Activated CD8-positive, alpha-beta memory T cell treated with anti-CD3 and anti-CD28 coated beads, Interleukin-2, amount 50 U/mL, for 24 hours (primary cell): Measurements from ENCODE around the gene S100A16.
A peak's percentile ranks its signal among the peaks of the same experiment; 100 is the strongest.

Source experiments
- DNase-seq: peaks from one replicate; pipeline ENCODE4 v3.0.0-alpha.2; 2020; ENCODE audit errors: extremely low read depth

Gene S100A16

DNA sequence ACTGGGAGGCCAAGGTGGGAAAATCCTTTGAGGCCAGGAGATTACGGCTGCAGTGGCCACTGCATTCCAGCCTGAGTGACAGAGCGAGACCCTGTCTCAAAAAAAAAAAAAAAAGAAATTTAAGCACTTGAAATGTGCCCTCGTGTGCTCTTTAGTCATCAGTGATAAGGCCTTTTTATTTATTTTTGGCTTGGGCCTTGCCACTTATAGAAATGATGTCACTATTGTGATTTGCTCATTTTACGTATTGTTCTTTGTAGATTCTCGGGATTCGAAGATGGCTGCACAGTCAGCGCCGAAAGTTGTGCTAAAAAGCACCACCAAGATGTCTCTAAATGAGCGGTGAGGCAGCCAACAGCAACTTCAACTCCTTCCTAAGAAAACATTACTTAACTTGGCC is 23.4 kb upstream of the S100A16 start:
- no peak for DNase-seq

GRCh38 chr1:153635872-153636271 is 22.9 kb upstream of the S100A16 start:
- no peak for DNase-seq

- DNase-seq = peak; percentile 93
These were observed 21.1 kb upstream of the S100A16 start, which contains the start of gene CHTOP for GRCh38 chr1:153633754-153634665. Gene CHTOP (plus strand): TSS chr1:153634066. CDS start chr1:153636589, 2,523 bp downstream.

DNA sequence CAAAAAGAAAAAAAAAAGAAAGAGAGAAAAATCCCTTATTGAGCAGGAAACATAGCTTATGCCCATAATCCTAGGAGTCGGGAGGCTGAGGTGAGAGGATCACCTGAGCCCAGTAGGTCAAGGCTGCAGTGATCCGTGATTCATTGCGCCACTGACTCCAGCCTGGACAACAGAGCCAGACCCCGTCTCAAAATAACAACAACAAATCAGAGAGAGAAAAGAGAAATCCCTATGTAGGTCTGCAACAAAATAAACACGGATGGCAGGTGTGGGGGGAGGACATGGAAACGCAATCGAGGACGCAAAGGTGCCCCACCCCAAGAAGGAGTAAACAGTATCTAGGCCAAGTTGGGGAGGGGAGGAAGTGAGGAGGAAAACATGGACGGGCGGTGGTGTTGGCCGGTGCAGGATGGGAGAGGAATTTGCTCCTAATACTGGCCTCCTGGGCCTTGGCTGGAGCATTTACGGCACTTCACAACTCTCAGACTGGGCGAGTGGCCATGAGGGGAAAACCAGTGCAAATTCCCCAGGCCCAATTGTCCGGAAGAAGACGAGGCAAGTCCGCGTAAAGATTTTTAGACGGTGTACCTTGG is 20.3 kb upstream of the S100A16 start:
- no peak for DNase-seq

GRCh38 chr1:153631047-153632022 is 18.4 kb upstream of the S100A16 start:
- no peak for DNase-seq

- no peak for DNase-seq
These were observed 17.4 kb upstream of the S100A16 start for GRCh38 chr1:153630384-153630783.

DNA sequence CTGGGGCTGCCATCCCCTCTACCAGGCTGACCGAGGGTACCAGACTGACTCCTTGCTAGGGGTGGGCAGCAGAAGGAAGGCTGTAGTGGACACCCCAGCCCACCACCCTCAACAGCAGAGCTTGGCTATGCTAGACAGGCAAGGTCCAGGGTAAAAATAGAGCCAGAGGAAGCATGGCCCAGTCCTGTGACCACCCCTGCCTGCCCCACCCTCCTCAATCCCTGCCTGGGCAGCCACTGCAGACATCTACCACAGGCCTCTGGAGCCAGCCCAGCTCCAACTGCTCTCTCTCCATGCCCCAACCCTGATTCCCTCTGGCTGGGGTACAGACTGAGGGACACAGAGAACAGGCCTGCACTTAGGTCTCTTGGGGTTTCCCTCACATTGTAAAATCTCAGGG is 17.0 kb upstream of the S100A16 start:
- DNase-seq = no peak

GRCh38 chr1:153629343-153629665 is 16.4 kb upstream of the S100A16 start:
- no peak for DNase-seq

- no peak for DNase-seq
These were observed 15.9 kb upstream of the S100A16 start for GRCh38 chr1:153628638-153629342.

DNA sequence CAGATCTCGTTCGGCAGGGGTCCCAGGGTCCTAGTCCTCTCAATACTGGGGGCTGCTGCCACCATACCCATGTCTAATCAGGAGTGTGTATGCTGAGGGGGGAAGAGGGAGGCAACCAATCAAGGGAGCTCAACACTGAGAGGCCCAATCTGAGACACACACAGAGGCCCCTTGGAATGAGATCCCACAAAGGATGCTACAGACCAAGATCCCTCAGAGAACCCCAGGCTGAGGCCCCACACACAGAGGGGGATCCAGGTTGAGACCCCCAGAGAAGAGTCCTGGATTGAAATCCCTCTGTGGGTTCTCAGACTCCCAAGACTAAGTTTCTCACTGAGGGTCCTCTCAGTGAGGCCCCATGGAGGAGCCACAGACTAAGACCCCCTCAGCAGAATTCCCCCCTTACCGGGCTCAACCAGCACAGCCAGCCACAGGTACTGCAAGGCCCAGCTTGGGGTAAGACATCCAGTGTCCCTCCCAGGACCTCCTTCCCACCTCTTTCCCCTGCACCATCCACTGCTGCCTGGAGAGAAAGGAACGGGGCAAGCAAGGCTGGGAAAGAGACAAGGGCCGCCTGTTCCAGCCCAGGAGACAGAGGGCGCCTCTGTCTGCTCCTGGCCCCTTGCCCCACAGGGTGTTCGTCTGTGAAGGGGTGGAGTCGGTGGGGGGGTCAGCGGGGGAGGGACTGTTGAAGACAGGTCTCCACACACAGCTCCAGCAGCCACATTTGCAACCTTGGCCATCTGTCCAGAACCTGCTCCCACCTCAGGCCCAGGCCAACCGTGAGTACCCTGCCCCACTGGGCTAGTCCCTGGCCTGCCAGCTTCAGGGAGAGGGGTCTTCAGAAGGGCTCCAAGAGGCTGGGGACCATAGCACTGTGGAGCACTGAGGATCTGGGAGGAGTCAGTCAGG is 15.0 kb upstream of the S100A16 start, which contains the start of gene S100A1:
S100A1 (plus strand) TSS at position 720 of the 912 bp plus-strand sequence. CDS start 2,088 bp downstream, outside the sequence.
- DNase-seq = no peak

DNA sequence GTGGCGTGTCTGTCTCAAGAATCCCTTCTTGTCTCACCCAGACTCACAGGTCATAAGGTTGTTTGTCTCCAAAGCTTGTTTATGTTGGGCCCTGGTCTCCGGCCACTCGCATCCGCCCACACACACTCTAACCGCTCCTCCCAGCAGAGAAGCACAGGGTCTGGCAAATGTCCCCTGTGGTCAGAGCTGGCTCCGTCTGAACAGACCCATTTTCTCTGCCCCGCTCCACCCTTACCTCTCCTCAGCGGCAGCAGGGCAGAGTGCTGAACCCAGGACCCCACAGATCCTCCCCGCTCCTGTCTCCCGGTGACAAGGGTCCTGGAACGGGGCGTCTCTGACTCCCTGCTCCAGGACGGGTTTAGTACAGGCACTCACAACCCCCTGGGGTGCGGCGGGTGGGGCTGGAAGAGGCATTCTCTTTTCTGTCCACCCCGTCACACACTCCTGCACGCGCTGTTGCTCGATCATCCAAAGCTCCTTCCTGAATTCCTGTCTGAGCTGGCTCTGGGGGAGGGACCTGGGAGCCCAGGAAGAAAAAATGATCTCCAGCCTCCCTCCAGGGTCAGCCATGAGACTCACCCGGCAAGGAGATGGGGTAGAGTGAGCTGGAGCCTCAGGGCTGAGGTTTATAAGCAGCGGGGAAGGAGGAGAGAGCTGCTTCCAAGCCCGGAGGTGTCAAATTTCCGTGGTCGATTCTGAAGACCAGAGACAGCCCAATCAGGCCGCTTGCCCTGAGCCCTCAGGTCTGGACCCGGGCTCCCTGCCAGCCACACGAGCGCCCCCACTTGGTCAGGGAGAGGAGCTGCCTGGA is 14.2 kb upstream of the S100A16 start, which contains the start of gene S100A13:
S100A13 (minus strand) TSS at position 602 of the 811 bp plus-strand sequence. CDS start 1,033 bp downstream, outside the sequence.
- DNase-seq = no peak

DNA sequence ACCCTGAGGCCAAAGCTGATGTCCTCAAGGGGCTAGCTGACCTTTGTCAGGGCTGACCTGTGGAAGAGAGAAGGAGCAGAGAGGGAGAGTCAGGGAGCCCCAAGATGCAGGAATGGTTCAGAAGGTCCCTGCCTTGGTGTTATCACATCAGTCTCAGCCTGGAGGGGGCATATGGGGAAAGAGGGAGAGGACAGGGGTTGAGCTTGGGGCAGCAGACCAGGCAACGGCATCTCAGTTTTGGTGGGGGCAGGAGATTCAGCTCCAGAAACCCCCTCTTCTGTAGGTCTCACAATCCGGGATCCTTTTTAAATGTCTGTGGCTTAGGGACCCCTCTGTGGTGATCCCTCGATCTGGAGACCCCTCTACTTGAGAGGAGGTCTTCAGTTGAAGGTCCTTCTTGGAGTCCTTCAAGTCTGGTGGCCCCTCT is 13.6 kb upstream of the S100A16 start:
- no peak for DNase-seq

- no peak for DNase-seq
These were observed 12.2 kb upstream of the S100A16 start for GRCh38 chr1:153624965-153625611.

- DNase-seq = no peak
These were observed 10.2 kb upstream of the S100A16 start for GRCh38 chr1:153623101-153623500.

DNA sequence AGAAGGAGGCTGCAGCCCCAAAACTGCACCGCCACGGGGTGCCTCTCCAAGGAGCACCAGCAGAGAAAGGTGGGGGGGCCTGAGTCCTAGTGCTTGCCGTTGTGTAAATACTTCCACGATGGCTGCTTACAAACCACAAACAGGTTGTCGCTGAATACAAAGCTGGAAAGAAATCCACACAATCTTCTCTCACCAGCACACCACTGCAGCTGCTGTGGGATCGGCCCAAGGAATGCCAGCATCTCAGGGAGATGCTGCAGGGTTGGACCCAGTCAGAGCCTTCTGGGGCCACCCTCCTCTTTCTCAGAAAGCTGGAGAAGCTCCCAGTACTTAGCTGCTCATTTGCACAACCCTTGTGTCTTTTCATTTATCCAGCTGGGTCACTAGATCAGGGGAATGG is 6.2 kb upstream of the S100A16 start:
- no peak for DNase-seq

DNA sequence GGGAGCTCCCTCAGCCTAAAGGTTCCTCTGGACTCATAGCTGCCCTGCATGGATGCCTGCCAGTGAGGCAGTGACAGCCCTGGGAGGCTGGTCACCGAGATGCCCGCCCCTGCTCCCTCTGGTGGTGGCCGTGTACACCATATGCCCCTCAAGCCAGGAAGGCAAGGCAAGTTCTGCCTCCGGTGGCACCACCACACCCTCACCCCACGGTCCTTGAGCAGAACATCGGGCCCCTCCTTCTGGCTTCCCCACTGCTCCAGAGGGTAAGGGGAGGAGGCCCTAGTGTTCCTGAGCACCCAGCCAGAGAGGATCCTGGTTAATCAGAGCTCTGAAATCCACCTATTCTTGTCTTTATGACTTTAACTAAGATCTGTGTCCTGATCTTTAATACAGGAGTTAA is 4.7 kb upstream of the S100A16 start:
- DNase-seq = no peak

DNA sequence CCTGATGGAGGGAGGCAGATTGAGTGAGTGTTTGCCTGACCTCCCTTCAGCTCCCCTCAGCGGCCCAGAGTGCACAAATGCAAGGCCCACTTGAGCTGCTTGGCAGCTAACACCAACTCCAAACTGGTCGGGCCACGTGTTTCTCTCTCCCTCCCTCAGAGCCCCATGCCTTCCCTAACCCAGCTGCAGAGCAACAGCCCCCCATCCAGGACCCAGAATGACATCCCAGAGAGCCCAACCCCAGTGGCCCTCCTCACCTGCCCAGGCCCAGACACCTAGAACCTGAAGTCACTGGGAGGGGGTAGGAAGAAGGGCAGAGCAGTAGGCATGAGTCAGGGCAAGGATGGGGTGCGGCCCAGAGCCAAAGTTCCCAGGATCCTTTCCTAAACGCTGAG is 4.0 kb upstream of the S100A16 start:
- no peak for DNase-seq

DNA sequence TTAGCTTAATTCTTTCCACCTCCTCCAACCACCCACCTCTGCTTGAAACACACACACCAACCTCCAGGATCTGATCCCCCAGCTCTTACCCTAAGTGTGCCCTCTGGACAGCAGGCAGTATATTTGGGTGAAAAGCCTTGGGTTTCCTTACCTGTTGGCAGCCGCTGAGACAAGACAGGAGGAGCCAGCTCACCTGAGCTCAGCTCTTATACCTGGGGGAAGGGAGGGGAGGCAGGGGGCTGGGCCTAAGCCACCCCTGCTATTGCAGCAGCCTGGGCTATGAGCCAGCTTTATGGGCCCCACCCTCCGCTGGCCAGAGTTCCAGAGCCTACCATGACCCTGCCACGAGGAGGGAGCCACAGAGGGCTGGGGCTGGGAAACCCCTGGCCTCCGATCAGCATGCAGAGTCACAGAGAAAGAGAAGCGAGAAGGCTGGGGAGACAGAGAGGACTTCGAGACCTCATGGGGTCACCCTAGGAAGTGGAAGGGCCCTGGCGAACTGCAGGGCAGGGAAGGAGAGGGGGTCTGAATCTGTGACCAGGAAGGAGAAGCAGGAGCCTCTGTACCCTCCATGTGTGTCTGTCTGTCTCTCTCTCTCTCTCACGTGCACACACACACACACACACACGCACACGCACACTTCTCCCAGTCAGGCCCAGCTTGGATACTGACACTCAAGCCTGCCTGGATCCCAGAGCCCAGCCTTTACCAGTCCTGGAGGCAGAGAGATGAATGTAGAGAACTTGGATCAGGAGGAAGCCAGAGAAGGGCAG is 3.4 kb upstream of the S100A16 start, which contains the start of gene S100A14:
S100A14 (minus strand) TSS at position 182 of the 773 bp plus-strand sequence. CDS start 467 bp downstream, outside the sequence.
- no peak for DNase-seq
